IPS-20b (cell line): ENCODE measurements around the gene VSTM2L.

Experiments used
- H3K27ac ChIP-seq: one replicate; pipeline ENCODE4 v1.5.1; 2013; ENCODE audit warnings: low read length
- H3K27me3 ChIP-seq: 2 replicates; pipeline ENCODE4 v1.6.1; 2013; ENCODE audit warnings: mild to moderate bottlenecking, low read length, inconsistent platforms; ENCODE audit not compliant: insufficient read depth
- H3K36me3 ChIP-seq: 2 replicates; pipeline ENCODE4 v1.6.1; 2013; ENCODE audit warnings: low read depth, mild to moderate bottlenecking, inconsistent platforms, low read length, moderate library complexity; ENCODE audit not compliant: insufficient read depth
- H3K4me1 ChIP-seq: 2 replicates; pipeline ENCODE4 v1.6.1; 2013; ENCODE audit warnings: mild to moderate bottlenecking, control low read depth, inconsistent platforms, low read length, moderate library complexity; ENCODE audit not compliant: insufficient read depth
- H3K4me3 ChIP-seq: 2 replicates; pipeline ENCODE4 v1.5.1; 2013; ENCODE audit warnings: mild to moderate bottlenecking, low read length, inconsistent platforms
- H3K9ac ChIP-seq: 2 replicates; pipeline ENCODE4 v1.6.1; 2013; ENCODE audit warnings: low read depth, mild to moderate bottlenecking, inconsistent platforms, low read length, moderate library complexity
- H3K9me3 ChIP-seq: 2 replicates; pipeline ENCODE4 v1.6.1; 2013; ENCODE audit warnings: mild to moderate bottlenecking, low read depth, low read length, inconsistent platforms; ENCODE audit not compliant: insufficient read depth

The VSTM2L gene

GRCh38 chr20:37980876-37981275, 77.9 kb downstream of the VSTM2L start:
- Histone ChIP-seq H3K9me3 (no peaks in the 10 kb centered on the region), H3K4me1 (no peaks in the 10 kb centered on the region; the same call in 1 of the 2 replicates), H3K27me3 (peaks cover 13% of the 10 kb centered on the region; the same call in 1 of the 2 replicates), H3K27ac (no peak overlapping the region), H3K4me3 (no peak overlapping the region), H3K9ac (no peak overlapping the region), H3K36me3 (peaks cover 9% of the 10 kb centered on the region; the same call in 1 of the 2 replicates)

DNA sequence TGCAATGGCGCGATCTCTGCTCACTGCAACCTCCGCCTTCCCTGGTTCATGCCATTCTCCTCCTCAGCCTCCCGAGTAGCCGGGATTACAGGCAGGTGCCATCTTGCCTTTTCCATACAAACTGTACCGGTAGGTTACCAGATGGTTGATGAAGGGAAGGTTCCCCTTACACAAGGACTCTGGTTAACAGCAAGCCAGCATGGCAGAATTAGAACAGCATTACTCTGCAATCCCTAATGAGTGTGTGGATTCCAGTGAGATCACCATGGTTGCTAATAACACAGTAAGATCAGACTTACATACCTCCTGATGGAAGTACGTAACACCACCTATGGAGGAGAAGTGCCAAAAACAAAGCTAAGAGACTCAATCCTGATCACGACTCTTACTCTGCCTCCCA, 78.6 kb downstream of the VSTM2L start:
- Histone ChIP-seq H3K27ac (no peak overlapping the region), H3K4me3 (no peak overlapping the region), H3K27me3 (peaks cover 7% of the 10 kb centered on the region; the same call in 1 of the 2 replicates), H3K36me3 (peaks cover 14% of the 10 kb centered on the region; the same call in 1 of the 2 replicates), H3K4me1 (no peaks in the 10 kb centered on the region; the same call in 1 of the 2 replicates), H3K9ac (no peak overlapping the region), H3K9me3 (no peaks in the 10 kb centered on the region)

- no peaks in the 10 kb centered on the region for H3K4me1 ChIP-seq
- peaks cover 29% of the 10 kb centered on the region for H3K36me3 ChIP-seq
- H3K9ac ChIP-seq: no peak overlapping the region
- H3K4me3 ChIP-seq: no peak overlapping the region
- H3K27ac ChIP-seq: no peak overlapping the region
- H3K9me3 ChIP-seq: no peaks in the 10 kb centered on the region
- no peaks in the 10 kb centered on the region for H3K27me3 ChIP-seq
Measured at GRCh38 chr20:37983286-37983685, 80.4 kb downstream of the VSTM2L start.

DNA sequence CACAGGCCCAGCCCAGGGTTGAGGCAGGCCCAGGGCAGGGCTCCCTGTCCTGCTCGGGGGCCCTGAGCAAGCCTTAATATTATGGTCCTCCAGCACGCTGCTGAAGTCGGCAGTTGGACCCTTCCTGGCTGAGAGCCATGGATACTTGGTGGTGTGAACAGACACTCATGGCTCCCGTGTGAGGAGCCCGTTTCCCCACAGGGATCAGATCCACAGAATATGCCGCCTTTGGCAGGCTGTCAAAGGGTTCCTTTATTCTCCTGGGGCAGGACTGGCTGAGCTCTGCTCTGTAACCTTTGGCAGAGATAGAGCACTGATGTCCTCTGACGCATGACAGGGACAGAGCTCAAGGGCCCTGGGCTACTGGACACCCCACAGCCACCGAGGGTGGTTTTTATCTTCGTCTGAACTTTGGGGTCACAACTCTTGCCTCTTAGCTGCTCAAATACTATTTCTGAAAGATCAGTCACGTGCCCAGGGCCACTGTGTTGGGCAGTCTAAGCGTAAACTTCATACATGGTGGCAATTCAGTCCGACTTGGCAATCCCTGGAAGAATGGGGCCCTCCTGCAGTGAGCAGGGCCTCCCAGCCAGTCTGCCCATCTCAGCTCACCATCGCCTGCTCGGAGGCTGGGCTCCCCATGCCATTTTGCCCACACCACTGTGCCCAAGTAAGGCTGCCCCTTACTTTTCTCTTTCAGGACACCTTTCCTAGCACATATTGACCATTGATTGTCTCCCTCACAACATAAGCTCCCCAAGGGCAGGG, 81.3 kb downstream of the VSTM2L start:
- Histone ChIP-seq H3K27me3 (no peaks in the 10 kb centered on the region), H3K36me3 (peaks cover 38% of the 10 kb centered on the region)

GRCh38 chr20:37986044-37986858, 83.3 kb downstream of the VSTM2L start:
- no peaks in the 10 kb centered on the region for H3K4me1 ChIP-seq
- H3K36me3 ChIP-seq: peaks cover 57% of the 10 kb centered on the region
- no peak overlapping the region for H3K9ac ChIP-seq
- no peaks in the 10 kb centered on the region for H3K27me3 ChIP-seq
- H3K27ac ChIP-seq: no peak overlapping the region
- H3K9me3 ChIP-seq: no peaks in the 10 kb centered on the region
- H3K4me3 ChIP-seq: no peak overlapping the region

More for the DNA sequence above, 81.3 kb downstream of the VSTM2L start:
- Histone ChIP-seq H3K9ac (no peak overlapping the region), H3K4me1 (no peaks in the 10 kb centered on the region), H3K4me3 (no peak overlapping the region), H3K27ac (no peak overlapping the region), H3K9me3 (no peaks in the 10 kb centered on the region)

- no peaks in the 10 kb centered on the region for H3K27me3 ChIP-seq
- peaks cover 64% of the 10 kb centered on the region for H3K36me3 ChIP-seq
- no peaks in the 10 kb centered on the region for H3K4me1 ChIP-seq
- H3K27ac ChIP-seq: no peak overlapping the region
- H3K9me3 ChIP-seq: no peaks in the 10 kb centered on the region
- H3K4me3 ChIP-seq: no peak overlapping the region
- no peak overlapping the region for H3K9ac ChIP-seq
Measured at GRCh38 chr20:37986873-37987601, 84.1 kb downstream of the VSTM2L start.

DNA sequence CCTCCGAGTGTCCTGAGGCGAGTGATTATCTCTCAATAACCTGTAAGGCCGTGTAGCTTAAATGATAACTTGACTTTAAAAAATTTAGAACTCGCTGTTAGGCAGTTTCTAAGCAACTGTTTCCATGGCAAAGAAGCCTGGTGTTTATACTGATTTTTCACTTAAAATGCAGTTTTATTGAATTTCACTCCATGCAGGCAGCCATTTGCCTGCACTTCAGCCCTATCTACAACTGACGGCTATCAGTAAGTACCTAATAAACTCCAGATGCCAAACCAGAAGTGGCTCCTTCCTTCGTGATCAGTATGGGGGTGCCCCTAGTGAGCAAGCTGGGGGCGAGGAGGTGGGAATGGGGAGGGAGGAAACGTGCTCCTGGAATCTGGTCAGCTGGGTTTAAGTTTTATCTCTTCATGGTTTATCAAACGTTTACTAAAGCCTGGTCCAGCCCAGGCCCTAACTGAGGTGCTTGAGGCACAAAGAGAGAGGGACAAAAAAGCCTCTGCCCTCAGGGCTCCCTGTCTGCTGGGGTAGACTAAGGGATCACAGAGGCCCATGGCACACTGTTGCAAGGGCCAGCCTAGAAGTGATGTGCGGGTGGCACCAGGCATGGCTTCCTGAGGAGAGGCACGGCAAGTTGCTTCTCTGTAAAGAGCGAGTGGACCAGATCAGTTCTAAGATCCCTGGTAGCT, 84.8 kb downstream of the VSTM2L start:
- Histone ChIP-seq H3K36me3 (peaks cover 64% of the 10 kb centered on the region), H3K9ac (no peak overlapping the region), H3K9me3 (no peaks in the 10 kb centered on the region)

GRCh38 chr20:37988306-37988954, 85.5 kb downstream of the VSTM2L start:
- H3K9me3 ChIP-seq: no peaks in the 10 kb centered on the region
- H3K27me3 ChIP-seq: no peaks in the 10 kb centered on the region
- H3K4me3 ChIP-seq: no peak overlapping the region
- peaks cover 6% of the 10 kb centered on the region; the same call in 1 of the 2 replicates for H3K4me1 ChIP-seq
- H3K27ac ChIP-seq: no peak overlapping the region
- H3K9ac ChIP-seq: no peak overlapping the region
- peaks cover 62% of the 10 kb centered on the region for H3K36me3 ChIP-seq

More for the DNA sequence above, 84.8 kb downstream of the VSTM2L start:
- no peaks in the 10 kb centered on the region for H3K27me3 ChIP-seq
- H3K27ac ChIP-seq: no peak overlapping the region
- peaks cover 3% of the 10 kb centered on the region; the same call in 1 of the 2 replicates for H3K4me1 ChIP-seq
- no peak overlapping the region for H3K4me3 ChIP-seq

- Histone ChIP-seq H3K36me3 (peaks cover 68% of the 10 kb centered on the region), H3K27ac (no peak overlapping the region), H3K27me3 (no peaks in the 10 kb centered on the region), H3K9me3 (no peaks in the 10 kb centered on the region), H3K4me3 (no peak overlapping the region), H3K4me1 (peaks cover 6% of the 10 kb centered on the region; the same call in 1 of the 2 replicates), H3K9ac (no peak overlapping the region)
Measured at GRCh38 chr20:37989601-37990295, 86.8 kb downstream of the VSTM2L start.

DNA sequence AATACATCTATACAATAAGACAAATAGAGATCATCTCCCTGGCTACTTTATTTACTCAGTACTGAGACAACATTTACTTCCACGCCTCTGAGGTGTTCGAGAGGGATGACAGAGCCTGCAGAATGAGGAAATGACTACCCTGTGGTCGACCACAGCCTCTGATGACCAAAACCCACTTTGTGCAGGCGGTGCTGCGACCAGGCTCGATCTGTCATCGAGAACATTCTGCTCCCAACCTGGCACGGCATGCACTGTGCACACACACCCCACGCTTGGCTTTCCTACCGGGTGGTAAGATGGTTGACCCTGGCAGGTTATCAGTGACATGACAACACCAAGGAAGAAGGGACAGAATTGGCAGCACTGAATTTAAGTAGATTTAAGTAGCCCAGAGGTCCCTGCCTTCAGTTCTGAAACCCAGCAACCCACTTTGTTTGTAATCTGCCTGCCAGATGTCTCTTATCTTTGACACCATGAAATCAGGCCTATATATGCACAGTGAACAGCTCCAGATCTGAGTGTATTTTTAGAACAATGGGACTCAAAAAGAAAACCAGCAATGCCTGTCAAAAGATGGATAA, 87.7 kb downstream of the VSTM2L start:
- Histone ChIP-seq H3K27me3 (no peaks in the 10 kb centered on the region), H3K9me3 (no peaks in the 10 kb centered on the region), H3K9ac (no peak overlapping the region), H3K4me1 (peaks cover 6% of the 10 kb centered on the region; the same call in 1 of the 2 replicates), H3K4me3 (no peak overlapping the region), H3K27ac (no peak overlapping the region), H3K36me3 (peaks cover 77% of the 10 kb centered on the region)
